HuH-7 (cell line): ENCODE results near the gene CDK5RAP2.
A peak's percentile ranks its signal among the peaks of the same experiment; 100 is the strongest.
"Not testable (repeated sequence)": the region's sequence is repeated elsewhere in the genome, so short reads cannot be mapped to it uniquely, and the experiment has no call there.

ENCODE experiments used
- DNase-seq: peaks from one replicate; pipeline ENCODE4 v3.0.0; 2011; ENCODE audit warnings: low spot score

CDK5RAP2 gene

GRCh38 chr9:120464887-120465421 is 115.0 kb downstream of the CDK5RAP2 start:
- DNase-seq: no peak

GRCh38 chr9:120464176-120464886 is 115.6 kb downstream of the CDK5RAP2 start:
- no peak for DNase-seq

GRCh38 chr9:120463765-120464164 is 116.2 kb downstream of the CDK5RAP2 start:
- no peak for DNase-seq

- DNase-seq: not testable (repeated sequence)
Observed at GRCh38 chr9:120461677-120462076, 118.3 kb downstream of the CDK5RAP2 start.

- no peak for DNase-seq
Observed at GRCh38 chr9:120456218-120456617, 123.7 kb downstream of the CDK5RAP2 start.

- no peak for DNase-seq
Observed at GRCh38 chr9:120454467-120454866, 125.5 kb downstream of the CDK5RAP2 start.

- no peak for DNase-seq
Observed at GRCh38 chr9:120453792-120454191, 126.2 kb downstream of the CDK5RAP2 start.

- DNase-seq: no peak
Observed at GRCh38 chr9:120452631-120453030, 127.3 kb downstream of the CDK5RAP2 start.

- no peak for DNase-seq
Observed at GRCh38 chr9:120450916-120451315, 129.1 kb downstream of the CDK5RAP2 start.

- no peak for DNase-seq
Observed at GRCh38 chr9:120449566-120449965, 130.4 kb downstream of the CDK5RAP2 start.

GRCh38 chr9:120447959-120448500 is 131.9 kb downstream of the CDK5RAP2 start:
- no peak for DNase-seq

- DNase-seq: no peak
Observed at GRCh38 chr9:120446671-120447070, 133.3 kb downstream of the CDK5RAP2 start.

- no peak for DNase-seq
Observed at GRCh38 chr9:120443976-120444375, 136.0 kb downstream of the CDK5RAP2 start.

- DNase-seq: no peak
Observed at GRCh38 chr9:120443489-120443888, 136.5 kb downstream of the CDK5RAP2 start.

- no peak for DNase-seq
Observed at GRCh38 chr9:120442308-120442995, 137.5 kb downstream of the CDK5RAP2 start.

- no peak for DNase-seq
Observed at GRCh38 chr9:120441426-120442307, 138.3 kb downstream of the CDK5RAP2 start.

GRCh38 chr9:120440791-120441190 is 139.2 kb downstream of the CDK5RAP2 start:
- DNase-seq: no peak

- DNase-seq: no peak
Observed at GRCh38 chr9:120439926-120440325, 140.0 kb downstream of the CDK5RAP2 start.

GRCh38 chr9:120438836-120439546 is 141.0 kb downstream of the CDK5RAP2 start:
- DNase-seq: peak; percentile 51

- no peak for DNase-seq
Observed at GRCh38 chr9:120438111-120438510, 141.9 kb downstream of the CDK5RAP2 start.

- no peak for DNase-seq
Observed at GRCh38 chr9:120436983-120437475, 142.9 kb downstream of the CDK5RAP2 start.
